WTC11 (cell line): ENCODE measurements around the gene SECISBP2. TPM values are rescaled to one million over a fixed set of nuclear protein-coding genes. Genes with fewer than 3 reads are reported as not detected.
A peak's percentile ranks its signal among the peaks of the same experiment; 100 is the strongest.

ENCODE experiments used
- ATAC-seq: fragments of 200-7000 bp; cut with Tn5 transposase; 2 replicates; pipeline ENCODE4 v1.10.0; 2021; ENCODE audit warnings: mild to moderate bottlenecking, moderate library complexity
- CTCF ChIA-PET: fragments of 300-600 bp; sonication (Branson Sonifier 250); formaldehyde crosslinking; loops from one replicate; lab custom pipeline; 2021; ENCODE audit warnings: antibody characterized with exemption; lab: Charles Lee
- POLR2A ChIA-PET: fragments of 350-600 bp; sonication (Branson Sonifier 250); formaldehyde crosslinking; loops from one replicate; lab custom pipeline; 2021; ENCODE audit warnings: antibody characterized with exemption; lab: Charles Lee
- DNase-seq: peaks from one replicate; pipeline ENCODE4 v3.0.0; 2021; ENCODE audit warnings: low spot score
- H3K27ac Mint-ChIP-seq: 2 replicates; pipeline ENCODE4 v1.8.0; 2021; ENCODE audit warnings: mixed read lengths
- H3K27me3 Mint-ChIP-seq: 2 replicates; pipeline ENCODE4 v1.8.0; 2021; ENCODE audit warnings: low read depth, mild to moderate bottlenecking, moderate library complexity, mixed read lengths
- H3K36me3 Mint-ChIP-seq: 2 replicates; pipeline ENCODE4 v1.8.0; 2021; ENCODE audit warnings: mixed read lengths
- H3K4me1 Mint-ChIP-seq: 2 replicates; pipeline ENCODE4 v1.8.0; 2022; ENCODE audit warnings: mixed read lengths
- H3K4me3 Mint-ChIP-seq: 2 replicates; pipeline ENCODE4 v1.8.0; 2021; ENCODE audit warnings: mild to moderate bottlenecking, moderate library complexity, mixed read lengths
- H3K9me3 Mint-ChIP-seq: 2 replicates; pipeline ENCODE4 v1.8.0; 2021; ENCODE audit warnings: mixed read lengths
- AFF4 ChIP-seq: sonication (generic); formaldehyde crosslinking; IDR thresholded peaks from 2 replicates; pipeline ENCODE4 v1.8.1; 2023; ENCODE audit warnings: mild to moderate bottlenecking, missing genetic modification reagents, borderline replicate concordance
- AR ChIP-seq: fragments of 250-450 bp; sonication (Bioruptor Pico); IDR thresholded peaks from 2 replicates; pipeline ENCODE4 v1.9.0; 2021; ENCODE audit warnings: mild to moderate bottlenecking
- ARID4B ChIP-seq: sonication (generic); formaldehyde crosslinking; IDR thresholded peaks from 2 replicates; pipeline ENCODE4 v1.8.0; 2023; ENCODE audit warnings: missing genetic modification reagents, mild to moderate bottlenecking, borderline replicate concordance
- CBFB ChIP-seq: sonication (generic); formaldehyde crosslinking; IDR thresholded peaks from 2 replicates; pipeline ENCODE4 v1.8.1; 2022; ENCODE audit warnings: mild to moderate bottlenecking, low read depth, missing genetic modification reagents
- EMX1 ChIP-seq: fragments of 250-450 bp; sonication (Bioruptor Pico); IDR thresholded peaks from 2 replicates; pipeline ENCODE4 v1.8.0; 2021; ENCODE audit warnings: mild to moderate bottlenecking
- ETV6 ChIP-seq: sonication (generic); formaldehyde crosslinking; IDR thresholded peaks from 2 replicates; pipeline ENCODE4 v1.8.1; 2022; ENCODE audit warnings: mild to moderate bottlenecking, missing genetic modification reagents
- IRF1 ChIP-seq: sonication (generic); formaldehyde crosslinking; IDR thresholded peaks from 2 replicates; pipeline ENCODE4 v1.8.0; 2023; ENCODE audit warnings: missing genetic modification reagents
- MLX ChIP-seq: sonication (generic); formaldehyde crosslinking; IDR thresholded peaks from 2 replicates; pipeline ENCODE4 v1.8.1; 2023; ENCODE audit warnings: mild to moderate bottlenecking, missing genetic modification reagents, moderate library complexity
- MYBL2 ChIP-seq: sonication (generic); formaldehyde crosslinking; IDR thresholded peaks from 2 replicates; pipeline ENCODE4 v1.8.1; 2023; ENCODE audit warnings: mild to moderate bottlenecking, moderate library complexity, missing genetic modification reagents
- RELA ChIP-seq: sonication (generic); formaldehyde crosslinking; IDR thresholded peaks from 2 replicates; pipeline ENCODE4 v1.8.1; 2022; ENCODE audit warnings: missing genetic modification reagents, mild to moderate bottlenecking, borderline replicate concordance
- STAT6 ChIP-seq: sonication (generic); formaldehyde crosslinking; conservative IDR thresholded peaks from 2 replicates; pipeline ENCODE4 v1.8.1; 2023; ENCODE audit warnings: mild to moderate bottlenecking, low read depth, missing genetic modification reagents, moderate library complexity
- ZNF425 ChIP-seq: fragments of 250-450 bp; sonication (Bioruptor Pico); conservative IDR thresholded peaks from 2 replicates; pipeline ENCODE4 v1.9.0; 2021; ENCODE audit warnings: mild to moderate bottlenecking
- total RNA-seq: library from RNA; stranded (reverse); gene quantifications from 3 replicates; pipeline ENCODE4 v1.2.3, GENCODE V29; 2021

SECISBP2 gene
- total RNA-seq, 1 experiment from 2014 or later = 66.2 TPM

GRCh38 chr9:89315482-89315881, 2.8 kb upstream of the SECISBP2 start (continued):
- TF ChIP-seq AFF4 (CRISPR knock-in tag) (no peak), IRF1 (CRISPR knock-in tag) (no peak), EMX1 (CRISPR knock-in tag) (no peak)

GRCh38 chr9:89317282-89317681, 1.0 kb upstream of the SECISBP2 start:
- ATAC-seq = no peak
- Mint-ChIP-seq H3K4me3 (peak overlapping the region; percentile 90), H3K27me3 (no peaks in the 10 kb centered on the region), H3K36me3 (peaks cover 73% of the 10 kb centered on the region), H3K4me1 (peaks cover 50% of the 10 kb centered on the region), H3K27ac (peak overlapping the region; percentile 97), H3K9me3 (no peaks in the 10 kb centered on the region)
- no peak for DNase-seq
- ChIA-PET POLR2A (no interaction called here), CTCF (no interaction called here)
- TF ChIP-seq ZNF425 (CRISPR knock-in tag) = peak; percentile 57; the same call in 1 of the 2 replicates
- TF ChIP-seq STAT6 (CRISPR knock-in tag) = no peak
- no peak for TF ChIP-seq MLX
- TF ChIP-seq RELA = no peak
- no peak for TF ChIP-seq CBFB (CRISPR knock-in tag)
- no peak for TF ChIP-seq MYBL2 (CRISPR knock-in tag)
- peak; percentile 68; the same call in 1 of the 2 replicates for TF ChIP-seq AR
- TF ChIP-seq ARID4B (CRISPR knock-in tag) = no peak
- no peak for TF ChIP-seq ETV6 (CRISPR knock-in tag)
